Islet of Langerhans (tissue), 1 donor: ENCODE results near the gene LAMB4.

ENCODE experiments used
- FAIRE-seq: peaks from one replicate; lab custom pipeline; 2011; peaks lifted over from hg19 to GRCh38; lab: Jason Lieb, UNC

LAMB4 gene

DNA sequence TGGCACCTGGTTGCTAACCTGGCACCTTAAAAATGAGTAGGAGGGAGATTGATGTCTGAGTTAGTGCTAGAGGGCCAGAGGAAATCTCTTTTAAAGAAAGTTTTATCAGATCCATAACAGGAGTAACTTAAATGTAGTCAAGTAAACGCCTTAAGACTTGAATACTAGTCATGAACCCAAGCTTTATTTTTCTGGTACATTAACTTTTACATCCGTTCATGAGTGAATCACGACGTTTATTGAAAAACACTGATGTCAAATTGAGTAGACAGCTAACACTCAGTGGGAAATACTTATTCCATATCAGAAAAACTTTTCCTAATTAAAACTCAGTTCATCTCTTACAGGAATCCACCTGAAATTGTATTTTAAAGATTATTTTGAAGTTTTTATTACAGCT, 120.3 kb downstream of the LAMB4 start:
- FAIRE-seq, result no peak

DNA sequence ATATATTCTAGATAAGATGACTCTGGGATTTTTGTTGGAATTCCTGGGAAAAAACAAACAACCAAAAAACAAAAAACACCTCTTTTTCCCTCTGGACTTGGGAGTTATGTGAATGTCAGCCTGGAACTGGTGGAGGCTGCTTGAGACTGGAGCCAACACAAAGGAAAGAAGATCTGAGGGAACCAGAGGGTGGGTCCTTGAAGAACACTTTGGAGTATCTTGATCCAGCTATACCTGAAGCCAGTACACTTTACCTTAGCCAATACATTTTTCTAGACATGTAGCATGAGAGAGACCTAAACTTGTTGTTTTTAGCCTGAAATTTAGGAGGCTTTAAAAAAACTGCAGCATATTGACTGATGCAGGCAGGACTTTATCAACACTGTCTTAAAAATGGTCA, 121.3 kb downstream of the LAMB4 start:
- no peak for FAIRE-seq

DNA sequence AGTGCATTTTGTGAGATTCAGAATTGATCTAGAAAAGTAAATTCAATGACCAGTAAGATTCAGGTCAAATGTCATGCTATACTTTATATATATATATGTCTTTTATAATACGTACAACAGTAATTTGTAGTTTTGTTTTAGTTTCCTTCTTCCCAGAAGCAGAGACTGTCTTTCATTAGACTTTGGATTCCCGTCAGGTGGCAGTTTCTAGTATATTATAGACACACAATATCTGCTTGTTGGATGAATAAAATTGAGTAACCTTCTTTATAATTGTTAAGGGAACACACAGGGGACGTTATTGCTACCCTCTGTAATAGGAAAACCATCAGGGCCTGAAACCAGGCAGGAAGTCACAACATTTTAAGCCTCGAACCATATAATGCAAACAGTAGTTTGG, 121.9 kb downstream of the LAMB4 start:
- FAIRE-seq, result no peak

- no peak for FAIRE-seq
These were observed 122.4 kb downstream of the LAMB4 start for GRCh38 chr7:108007762-108008161.

DNA sequence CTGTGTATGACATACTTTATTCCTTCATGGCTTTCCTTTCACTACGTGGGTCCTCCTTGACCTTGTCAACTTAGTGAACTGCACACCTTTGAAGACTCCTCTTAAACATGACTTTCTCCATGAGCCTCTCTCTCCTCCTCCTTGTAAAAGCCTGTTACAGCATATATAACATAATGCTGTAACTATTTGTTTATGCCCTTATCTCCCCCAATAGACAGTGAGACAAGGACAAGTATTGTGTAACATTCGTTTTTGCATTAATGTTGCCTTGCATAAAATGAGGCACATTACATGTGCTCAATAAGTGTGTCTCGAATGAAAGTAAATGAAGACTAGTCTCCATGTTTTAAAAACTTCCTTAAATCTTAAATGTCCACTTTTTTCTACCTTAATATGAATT, 122.9 kb downstream of the LAMB4 start:
- no peak for FAIRE-seq

DNA sequence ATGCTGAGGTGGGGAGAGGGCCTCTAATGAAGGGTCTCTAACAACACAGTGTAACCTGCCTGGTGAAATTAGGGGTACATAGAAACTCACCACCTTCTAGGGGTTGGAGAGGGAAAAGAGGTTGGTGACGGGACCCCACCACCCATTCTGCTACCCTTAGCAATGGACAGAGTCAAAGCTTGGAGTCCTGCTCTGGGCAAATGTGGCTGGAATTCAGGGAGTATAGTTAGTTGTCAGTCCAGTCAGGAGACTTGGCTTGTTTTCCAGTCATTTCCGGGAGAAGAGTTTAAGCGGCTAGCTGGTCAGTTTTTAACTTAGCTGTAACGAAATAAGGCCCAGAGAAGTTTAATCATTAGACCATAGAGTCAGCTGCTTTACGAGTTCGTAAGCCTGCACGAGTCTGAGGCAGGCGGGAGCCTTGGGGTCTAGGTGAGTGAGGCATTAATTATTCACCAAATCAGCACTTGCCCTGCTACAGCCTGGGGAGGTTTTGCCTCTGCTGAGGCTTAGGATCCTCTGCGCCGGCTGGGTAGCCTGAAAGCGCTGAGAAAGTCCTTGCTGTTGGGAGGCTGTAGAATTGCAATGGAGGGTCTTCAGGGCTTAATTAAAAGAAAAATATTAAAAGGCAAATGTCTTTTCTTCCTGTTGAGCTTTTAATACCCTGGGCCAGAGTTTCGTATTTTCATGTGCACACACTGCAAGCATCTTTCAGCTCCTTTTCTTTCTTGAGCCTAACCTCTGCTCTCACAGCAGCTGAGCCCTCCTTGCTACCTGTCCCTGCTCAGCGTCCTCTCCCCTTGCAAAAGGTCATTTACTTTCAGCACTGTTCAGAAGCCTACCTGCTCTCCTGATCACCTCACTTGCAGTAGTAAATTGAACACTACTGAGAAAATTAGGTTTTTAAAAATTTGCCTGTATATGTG, 125.7 kb downstream of the LAMB4 start:
- FAIRE-seq, result no peak

GRCh38 chr7:108003599-108003935, 126.6 kb downstream of the LAMB4 start:
- FAIRE-seq, result no peak

- FAIRE-seq, result no peak
These were observed 127.2 kb downstream of the LAMB4 start, which contains the start of gene LAMB1 for GRCh38 chr7:108002726-108003598. LAMB1 (minus strand) TSS chr7:108003161; CDS start chr7:108002885, 276 bp downstream.

GRCh38 chr7:108001764-108002725, 128.1 kb downstream of the LAMB4 start:
- no peak for FAIRE-seq

GRCh38 chr7:108000875-108001763, 129.0 kb downstream of the LAMB4 start:
- no peak for FAIRE-seq

- no peak for FAIRE-seq
These were observed 130.2 kb downstream of the LAMB4 start for GRCh38 chr7:107999779-108000560.

GRCh38 chr7:107998660-107999480, 131.3 kb downstream of the LAMB4 start:
- FAIRE-seq, result no peak

DNA sequence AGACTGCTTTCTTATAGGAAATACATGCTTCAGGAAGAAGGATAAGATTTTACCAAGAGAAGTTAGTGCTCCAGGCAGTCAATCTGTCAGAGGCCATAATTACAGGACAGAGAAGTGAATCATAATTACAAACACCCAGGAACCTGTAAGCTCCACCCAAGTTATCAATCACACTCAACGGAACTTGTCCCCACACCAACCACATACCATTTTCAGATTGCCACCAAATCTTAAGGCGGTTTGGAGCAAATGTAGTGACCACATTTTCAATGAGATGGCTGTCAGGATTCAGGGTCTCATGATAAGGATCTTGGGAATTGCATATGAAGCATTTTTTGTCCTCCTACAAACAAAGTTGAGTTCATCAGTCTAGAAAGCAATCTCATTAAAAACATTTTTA, 132.0 kb downstream of the LAMB4 start:
- no peak for FAIRE-seq

GRCh38 chr7:107996072-107996882, 133.9 kb downstream of the LAMB4 start:
- no peak for FAIRE-seq

GRCh38 chr7:107995184-107996071, 134.7 kb downstream of the LAMB4 start:
- no peak for FAIRE-seq

- no peak for FAIRE-seq
These were observed 135.6 kb downstream of the LAMB4 start for GRCh38 chr7:107994421-107995030.

- FAIRE-seq, result no peak
These were observed 136.3 kb downstream of the LAMB4 start for GRCh38 chr7:107993891-107994291.
